Subcutaneous adipose tissue (tissue), 4 donors: ENCODE results near the gene SP140. TPM values are rescaled to one million over a fixed set of nuclear protein-coding genes. Genes with fewer than 3 reads are reported as not detected.

ENCODE experiments used
- total RNA-seq, 4 donors: library from RNA; depleted of rRNA; stranded (reverse); fragments of >200 nt; gene quantifications; one replicate each; pipeline ENCODE4 v1.1.0, GENCODE V29; 2016
- TF ChIP-seq, protein P1 (sequence below): fragments of 450-650 bp; IDR thresholded peaks from one replicate; pipeline ENCODE4 v1.5.1; 2016; ENCODE audit warnings: low read depth, mild to moderate bottlenecking, control low read depth, antibody characterized with exemption, moderate library complexity

Gene SP140
- total RNA-seq, 4 donors from 2014 or later = 0.19 to 4.2 (median 2.9) TPM

DNA sequence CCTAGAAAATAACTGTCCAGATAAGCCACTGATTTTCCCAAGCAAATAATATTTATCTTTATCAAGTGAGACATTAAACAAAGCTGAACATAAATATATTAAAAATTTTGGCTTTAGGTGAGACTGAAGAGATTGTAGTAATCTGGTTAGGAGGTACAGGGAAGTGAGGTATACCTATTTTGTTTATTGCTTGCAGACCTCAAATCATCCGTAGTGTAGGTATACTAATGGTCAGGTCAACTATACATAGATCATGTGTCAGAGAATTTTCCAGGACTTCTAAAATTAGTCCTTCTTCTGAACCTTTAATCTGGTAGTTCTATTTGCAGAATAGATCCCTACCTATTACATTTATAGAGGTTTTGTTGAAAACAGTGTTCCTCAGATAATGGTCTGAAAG is 41.5 kb downstream of the SP140 start:
- TF ChIP-seq, protein P1, sequence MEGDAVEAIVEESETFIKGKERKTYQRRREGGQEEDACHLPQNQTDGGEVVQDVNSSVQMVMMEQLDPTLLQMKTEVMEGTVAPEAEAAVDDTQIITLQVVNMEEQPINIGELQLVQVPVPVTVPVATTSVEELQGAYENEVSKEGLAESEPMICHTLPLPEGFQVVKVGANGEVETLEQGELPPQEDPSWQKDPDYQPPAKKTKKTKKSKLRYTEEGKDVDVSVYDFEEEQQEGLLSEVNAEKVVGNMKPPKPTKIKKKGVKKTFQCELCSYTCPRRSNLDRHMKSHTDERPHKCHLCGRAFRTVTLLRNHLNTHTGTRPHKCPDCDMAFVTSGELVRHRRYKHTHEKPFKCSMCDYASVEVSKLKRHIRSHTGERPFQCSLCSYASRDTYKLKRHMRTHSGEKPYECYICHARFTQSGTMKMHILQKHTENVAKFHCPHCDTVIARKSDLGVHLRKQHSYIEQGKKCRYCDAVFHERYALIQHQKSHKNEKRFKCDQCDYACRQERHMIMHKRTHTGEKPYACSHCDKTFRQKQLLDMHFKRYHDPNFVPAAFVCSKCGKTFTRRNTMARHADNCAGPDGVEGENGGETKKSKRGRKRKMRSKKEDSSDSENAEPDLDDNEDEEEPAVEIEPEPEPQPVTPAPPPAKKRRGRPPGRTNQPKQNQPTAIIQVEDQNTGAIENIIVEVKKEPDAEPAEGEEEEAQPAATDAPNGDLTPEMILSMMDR = no peak

DNA sequence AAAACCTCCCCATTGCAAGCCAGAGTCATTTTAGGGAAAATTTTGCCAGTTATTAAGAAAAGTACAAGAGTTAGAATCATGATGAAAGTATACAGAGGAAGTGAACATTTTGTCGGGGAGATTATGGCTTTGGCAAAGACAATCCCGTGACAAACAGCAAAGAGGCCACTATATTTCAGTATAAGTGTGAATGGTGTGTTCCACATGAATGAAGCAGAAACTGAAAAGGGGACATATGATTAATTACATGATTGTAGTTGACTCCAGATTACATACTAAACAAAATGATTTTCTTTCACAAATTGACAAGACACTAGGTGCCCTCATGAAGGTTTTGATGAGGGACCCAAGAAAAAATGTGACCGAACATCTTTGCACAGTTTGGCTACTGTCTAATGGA is 42.0 kb downstream of the SP140 start:
- TF ChIP-seq, protein P1 = no peak

DNA sequence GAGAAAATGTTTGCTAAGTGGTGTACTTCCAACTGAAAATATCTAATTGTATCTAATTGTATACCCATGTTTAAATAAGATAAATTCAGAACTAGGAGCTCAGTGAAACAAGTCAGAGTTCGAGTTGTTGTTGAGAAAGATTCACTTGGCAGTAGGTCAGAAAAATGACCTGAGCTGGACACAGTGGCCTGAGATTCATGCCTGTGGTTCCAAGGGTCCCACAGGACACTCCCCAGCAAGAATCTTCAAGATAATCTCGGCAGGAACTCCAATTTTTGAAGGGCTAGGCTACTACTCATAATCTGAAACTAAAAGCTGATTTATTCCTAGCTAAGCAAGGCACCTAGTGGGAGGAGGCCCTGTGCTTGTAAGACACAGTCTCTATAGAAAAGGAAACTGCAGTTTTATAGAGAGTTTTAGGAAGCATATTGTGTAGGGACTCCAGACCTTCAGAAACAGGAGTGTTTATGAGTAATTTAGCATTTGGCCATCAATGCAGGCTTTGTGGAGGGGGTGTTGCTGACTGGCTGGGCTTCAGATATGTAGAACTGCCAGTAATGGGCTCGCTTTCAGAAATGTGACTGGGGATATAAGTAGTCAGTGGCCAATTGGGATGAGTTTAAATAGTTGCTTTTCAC is 43.2 kb downstream of the SP140 start:
- TF ChIP-seq, protein P1 = no peak

DNA sequence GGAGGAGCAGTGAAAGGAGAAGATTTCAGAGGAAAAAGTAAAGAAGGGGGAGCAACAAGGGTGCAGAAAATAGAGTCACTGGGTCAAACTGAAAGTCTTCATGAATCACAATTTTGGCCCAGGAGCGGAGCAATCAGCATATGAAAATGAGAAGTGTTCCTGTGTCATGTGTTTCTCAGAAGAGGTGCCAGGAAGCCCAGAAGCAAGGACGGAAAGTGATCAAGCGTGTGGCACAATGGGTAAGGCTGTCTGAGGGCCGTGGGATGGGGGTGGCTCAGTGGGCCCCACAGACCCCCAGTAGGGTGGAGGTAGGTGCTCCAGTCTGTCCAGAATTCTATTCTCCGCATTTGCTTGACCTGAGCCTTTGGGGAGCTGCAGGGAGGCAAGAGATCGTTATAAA is 44.2 kb downstream of the SP140 start:
- TF ChIP-seq, protein P1 = no peak

DNA sequence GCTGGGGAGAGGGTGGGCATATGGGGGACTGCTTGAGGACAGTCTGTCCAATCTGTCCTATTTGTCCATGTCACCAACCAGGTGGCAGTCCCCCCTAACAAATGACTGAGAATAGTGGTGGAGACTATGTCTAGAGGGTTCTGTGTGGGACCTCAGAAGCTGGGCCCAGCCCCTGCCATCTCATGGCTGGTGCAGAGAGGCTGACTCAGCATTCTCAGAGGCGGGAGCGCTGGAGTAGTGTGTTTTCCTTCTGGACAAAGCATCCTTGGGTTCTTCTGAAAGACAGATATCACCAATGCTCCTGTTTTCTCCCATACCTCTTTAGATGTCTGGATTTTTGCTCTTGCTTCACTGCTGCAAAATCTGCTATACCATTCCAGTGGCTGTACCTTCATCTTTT is 57.4 kb downstream of the SP140 start:
- TF ChIP-seq, protein P1 = no peak

DNA sequence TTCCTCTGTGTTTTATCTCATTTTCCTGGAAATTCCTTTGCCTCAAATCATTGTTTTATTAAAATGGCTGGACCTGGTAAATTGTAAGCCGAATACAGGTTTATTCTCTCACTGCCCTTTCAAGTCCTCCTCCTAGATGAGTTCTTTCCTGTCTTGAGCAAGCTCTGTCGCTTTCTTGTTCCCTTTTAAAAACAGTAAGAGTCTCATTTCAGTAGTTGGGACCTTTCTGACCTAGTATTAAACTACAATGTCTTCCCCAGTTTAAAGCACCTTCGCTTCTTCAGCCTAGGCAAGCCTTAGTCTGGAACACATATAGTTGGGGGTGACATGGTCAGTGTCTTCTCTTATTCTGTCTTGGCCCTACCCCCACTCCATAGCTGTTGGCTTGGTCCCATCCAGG is 60.5 kb downstream of the SP140 start:
- TF ChIP-seq, protein P1 = no peak

DNA sequence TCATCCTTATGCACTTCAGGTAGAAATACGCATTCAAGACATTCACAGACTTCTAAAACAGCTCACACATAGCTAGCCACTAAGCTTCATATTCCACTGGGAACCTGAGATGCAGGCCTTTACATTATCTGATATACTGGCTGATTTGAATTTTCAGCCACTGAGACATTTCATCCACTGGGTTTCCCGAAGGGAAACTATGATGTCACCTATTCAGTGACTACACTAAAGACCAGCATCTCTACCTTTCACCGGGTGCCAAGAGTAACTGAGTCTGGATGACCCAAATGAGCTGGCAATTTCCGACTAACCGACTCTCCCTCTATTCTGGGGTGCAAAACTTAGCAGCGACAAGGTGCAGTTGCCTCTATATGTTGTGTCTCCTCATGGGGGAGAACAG is 69.7 kb downstream of the SP140 start:
- TF ChIP-seq, protein P1 = no peak
